Gastrocnemius medialis (tissue), 4 donors: ENCODE data around the gene CHN2. TPM values are rescaled to one million over a fixed set of nuclear protein-coding genes. Genes with fewer than 3 reads are reported as not detected.

Experiments used
- ATAC-seq, 2 donors: fragments of 150-250 bp; one replicate each; pipeline ENCODE4 v1.9.1; 2016
- DNase-seq, 2 donors: peaks; one replicate each; pipeline ENCODE4 v3.0.0-alpha.2; 2019
- H3K27ac ChIP-seq, 4 donors: fragments of 200-600 bp; sonication (generic); 1 replicate in 1 of 4; 2 replicates in 3 of 4; pipeline ENCODE4 v1.5.1; 2016 to 2018; ENCODE audit warnings: mild to moderate bottlenecking in 2 of 4, moderate library complexity in 1 of 4
- H3K27me3 ChIP-seq, 3 donors: fragments of 200-600 bp; sonication (generic) in 2 of 3; 1 replicate in 1 of 3; 2 replicates in 2 of 3; pipeline versions ENCODE4 v1.5.1 to v1.6.0; 2016 to 2019; ENCODE audit warnings: mild to moderate bottlenecking in 1 of 3, moderate library complexity in 1 of 3
- H3K36me3 ChIP-seq, 2 donors: fragments of 200-600 bp; sonication (generic) in 1 of 2; one replicate each; pipeline ENCODE4 v1.5.1; 2017 to 2018
- H3K4me1 ChIP-seq, 2 donors: fragments of 200-600 bp; sonication (generic) in 1 of 2; one replicate each; pipeline ENCODE4 v1.5.1; 2016 to 2017; ENCODE audit warnings: mild to moderate bottlenecking in 2 of 2
- H3K4me3 ChIP-seq, 4 donors: fragments of 200-600 bp; sonication (generic) in 3 of 4; 1 replicate in 1 of 4; 2 replicates in 3 of 4; pipeline ENCODE4 v1.5.1; 2016 to 2019; ENCODE audit warnings: mild to moderate bottlenecking in 2 of 4
- H3K9me3 ChIP-seq, 3 donors: fragments of 200-600 bp; sonication (generic) in 2 of 3; 1 replicate in 1 of 3; 2 replicates in 2 of 3; pipeline ENCODE4 v1.5.1; 2016 to 2019
- CTCF ChIP-seq, 5 experiments: fragments of 450-650 bp in 3 of 5; fragments of 200-600 bp in 2 of 5; sonication (generic) in 2 of 5; IDR thresholded peaks in 4 of 5; conservative IDR thresholded peaks in 1 of 5; 1 replicate in 4 of 5; 2 replicates in 1 of 5; pipeline ENCODE4 v1.5.1; 2016 to 2019; ENCODE audit warnings: antibody characterized with exemption in 5 of 5, mild to moderate bottlenecking in 3 of 5, moderate library complexity in 3 of 5
- POLR2A ChIP-seq, 2 donors: fragments of 450-650 bp; IDR thresholded peaks; one replicate each; pipeline ENCODE4 v1.6.1; 2017; ENCODE audit warnings: antibody characterized with exemption in 2 of 2, mild to moderate bottlenecking in 2 of 2, moderate library complexity in 2 of 2
- in situ Hi-C, 4 donors: fragments of 200-750 bp; cut with MboI; loops; one replicate each; pipeline versions ENCODE4 v1.15.0 to v1.8.0; 2017; ENCODE audit warnings: low sequenced_read_pairs in 4 of 4
- intact Hi-C: fragments of 100-400 bp; cut with DNase I; formaldehyde crosslinking; loops from one replicate; pipeline ENCODE4 v1.15.1; 2023; ENCODE audit warnings: low total_unique reads
- total RNA-seq, 4 donors: library from RNA; depleted of rRNA; stranded (reverse); fragments of >200 nt; gene quantifications; one replicate each; pipeline versions ENCODE4 v1.1.0 to v1.2.3, GENCODE V29; 2016

The CHN2 gene
- total RNA-seq, 4 donors from 2014 or later: 5.9 to 11.3 (median 8.2) TPM

GRCh38 chr7:29265208-29265923 is 70.8 kb downstream of the CHN2 start:
- TF ChIP-seq POLR2A (IDR thresholded peaks at IDR 0.05): no peak
- TF ChIP-seq CTCF (IDR thresholded peaks at IDR 0.05 in 4 of 5, conservative IDR thresholded peaks at IDR 0.05 in 1 of 5): no peak
- H3K27ac ChIP-seq: no peak overlapping the region
- in situ Hi-C loops: no loop called here
- intact Hi-C loops: no loop called here
- no peaks in the 10 kb centered on the region for H3K27me3 ChIP-seq
- DNase-seq: no peak
- H3K4me3 ChIP-seq: no peak overlapping the region
- H3K9me3 ChIP-seq: no peaks in the 10 kb centered on the region
- peak in 1 of 2 donors; percentile 51 for ATAC-seq
- H3K36me3 ChIP-seq: no peaks in the 10 kb centered on the region
- no peaks in the 10 kb centered on the region for H3K4me1 ChIP-seq

GRCh38 chr7:29269935-29270334 is 75.4 kb downstream of the CHN2 start:
- Histone ChIP-seq H3K9me3 (no peaks in the 10 kb centered on the region), H3K27me3 (no peaks in the 10 kb centered on the region), H3K36me3 (no peaks in the 10 kb centered on the region), H3K27ac (no peak overlapping the region), H3K4me1 (no peaks in the 10 kb centered on the region), H3K4me3 (no peak overlapping the region)
- DNase-seq (no peak), ATAC-seq (no peak)
- intact Hi-C loops: no loop called here
- in situ Hi-C loops: no loop called here
- TF ChIP-seq POLR2A (IDR thresholded peaks at IDR 0.05) (no peak), CTCF (IDR thresholded peaks at IDR 0.05 in 4 of 5, conservative IDR thresholded peaks at IDR 0.05 in 1 of 5) (no peak)

- no peak for ATAC-seq
- H3K27ac ChIP-seq: no peak overlapping the region
- intact Hi-C loops: no loop called here
Measured at GRCh38 chr7:29270594-29271318, 76.2 kb downstream of the CHN2 start.

GRCh38 chr7:29271319-29271658 is 76.7 kb downstream of the CHN2 start:
- no peaks in the 10 kb centered on the region for H3K4me1 ChIP-seq
- intact Hi-C loops: no loop called here
- in situ Hi-C loops: no loop called here
- no peak for DNase-seq
- H3K4me3 ChIP-seq: no peak overlapping the region
- H3K27ac ChIP-seq: no peak overlapping the region
- ATAC-seq: no peak
- TF ChIP-seq CTCF (IDR thresholded peaks at IDR 0.05 in 4 of 5, conservative IDR thresholded peaks at IDR 0.05 in 1 of 5): no peak
- no peak for TF ChIP-seq POLR2A (IDR thresholded peaks at IDR 0.05)
- no peaks in the 10 kb centered on the region for H3K9me3 ChIP-seq
- H3K27me3 ChIP-seq: no peaks in the 10 kb centered on the region
- no peaks in the 10 kb centered on the region for H3K36me3 ChIP-seq

More at GRCh38 chr7:29270594-29271318, 76.2 kb downstream of the CHN2 start:
- in situ Hi-C loops: no loop called here
- TF ChIP-seq POLR2A (IDR thresholded peaks at IDR 0.05) (no peak), CTCF (IDR thresholded peaks at IDR 0.05 in 4 of 5, conservative IDR thresholded peaks at IDR 0.05 in 1 of 5) (no peak)
- no peaks in the 10 kb centered on the region for H3K36me3 ChIP-seq
- no peak for DNase-seq
- H3K27me3 ChIP-seq: no peaks in the 10 kb centered on the region
- no peak overlapping the region for H3K4me3 ChIP-seq
- no peaks in the 10 kb centered on the region for H3K4me1 ChIP-seq
- H3K9me3 ChIP-seq: no peaks in the 10 kb centered on the region
